HG02840 (cell line): Measurements from ENCODE around the gene TNFRSF8.
"Not testable (repeated sequence)": the region's sequence is repeated elsewhere in the genome, so short reads cannot be mapped to it uniquely, and the experiment has no call there.

Source experiments
- ATAC-seq: cut with Tn5 transposase; IDR thresholded peaks from one replicate; pipeline ENCODE4 v1.9.1; 2021; ENCODE audit warnings: mild to moderate bottlenecking, moderate library complexity, moderate number of reproducible peaks; ENCODE audit not compliant: unreplicated experiment, low FRiP score

TNFRSF8 gene

GRCh38 chr1:12083766-12084165 lies 20.7 kb downstream of the TNFRSF8 start:
- ATAC-seq, result no peak

GRCh38 chr1:12085643-12086260 lies 22.6 kb downstream of the TNFRSF8 start:
- ATAC-seq, result no peak

GRCh38 chr1:12087797-12088314 lies 24.8 kb downstream of the TNFRSF8 start:
- no peak for ATAC-seq

- no peak for ATAC-seq
These were observed 25.5 kb downstream of the TNFRSF8 start for GRCh38 chr1:12088607-12089006.

- ATAC-seq, result no peak
These were observed 27.2 kb downstream of the TNFRSF8 start for GRCh38 chr1:12090326-12090725.

GRCh38 chr1:12091191-12091590 lies 28.1 kb downstream of the TNFRSF8 start:
- no peak for ATAC-seq

- ATAC-seq, result no peak
These were observed 31.1 kb downstream of the TNFRSF8 start for GRCh38 chr1:12094180-12094579.

GRCh38 chr1:12095452-12096263 lies 32.6 kb downstream of the TNFRSF8 start:
- ATAC-seq, result no peak

- ATAC-seq, result no peak
These were observed 33.5 kb downstream of the TNFRSF8 start for GRCh38 chr1:12096615-12097014.

- ATAC-seq, result no peak
These were observed 34.2 kb downstream of the TNFRSF8 start for GRCh38 chr1:12097321-12097720.

- no peak for ATAC-seq
These were observed 35.7 kb downstream of the TNFRSF8 start for GRCh38 chr1:12098786-12099185.

- ATAC-seq, result no peak
These were observed 36.5 kb downstream of the TNFRSF8 start for GRCh38 chr1:12099610-12100009.

- ATAC-seq, result no peak
These were observed 37.0 kb downstream of the TNFRSF8 start for GRCh38 chr1:12100071-12100470.

GRCh38 chr1:12101120-12101519 lies 38.0 kb downstream of the TNFRSF8 start:
- not testable (repeated sequence) for ATAC-seq

- no peak for ATAC-seq
These were observed 39.0 kb downstream of the TNFRSF8 start for GRCh38 chr1:12102066-12102465.

GRCh38 chr1:12104417-12104816 lies 41.3 kb downstream of the TNFRSF8 start:
- no peak for ATAC-seq

GRCh38 chr1:12106153-12106552 lies 43.0 kb downstream of the TNFRSF8 start:
- ATAC-seq, result no peak

- ATAC-seq, result not testable (repeated sequence)
These were observed 43.8 kb downstream of the TNFRSF8 start for GRCh38 chr1:12106861-12107260.

- ATAC-seq, result no peak
These were observed 44.6 kb downstream of the TNFRSF8 start for GRCh38 chr1:12107718-12108117.

- no peak for ATAC-seq
These were observed 46.8 kb downstream of the TNFRSF8 start for GRCh38 chr1:12109901-12110300.

- no peak for ATAC-seq
These were observed 48.6 kb downstream of the TNFRSF8 start for GRCh38 chr1:12111741-12112140.

- no peak for ATAC-seq
These were observed 49.6 kb downstream of the TNFRSF8 start for GRCh38 chr1:12112711-12113161.
